Regular cardiac myocyte (primary cell): Measurements from ENCODE around the gene PLEKHG7. TPM values are rescaled to one million over a fixed set of nuclear protein-coding genes. Genes with fewer than 3 reads are reported as not detected.

ENCODE experiments used
- total RNA-seq: library from RNA; depleted of rRNA; stranded (reverse); fragments of >200 nt; gene quantifications from 2 replicates; pipeline ENCODE4 v1.2.3, GENCODE V29; 2014

PLEKHG7 gene
- not detected in 2 replicates for total RNA-seq

GRCh38 chr12:92702754-92703679 lies at the start of gene PLEKHG7:
Gene PLEKHG7, plus strand, starts transcription at chr12:92702989. Its CDS starts 3,643 bp downstream, at chr12:92706632.

Other genes with a start within 250 kb of the PLEKHG7 start
- gene EEA1, start 226.3 kb downstream of the PLEKHG7 start, total RNA-seq = 19.7 and 34.1 TPM in 2 replicates